GM12891 (cell line): ENCODE results near the gene TRIM22.

Experiments used
- DNase-seq: peaks from one replicate; pipeline ENCODE4 v3.0.0; 2011; ENCODE audit warnings: low spot score; ENCODE audit not compliant: insufficient read length
- FAIRE-seq: peaks from 2 replicates; lab custom pipeline; 2011; peaks lifted over from hg19 to GRCh38; lab: Jason Lieb, UNC
- PAX5 ChIP-seq: IDR thresholded peaks from 2 replicates; pipeline ENCODE4 v1.6.1; 2011; ENCODE audit warnings: low read length, moderate library complexity, mild to moderate bottlenecking; ENCODE audit not compliant: insufficient read depth, severe bottlenecking
- POLR2A ChIP-seq: IDR thresholded peaks from 2 replicates; pipeline ENCODE4 v1.6.1; 2011; ENCODE audit warnings: low read depth, low read length, control low read depth
- POLR2AphosphoS5 ChIP-seq: IDR thresholded peaks from 2 replicates; pipeline ENCODE4 v1.6.1; 2011; ENCODE audit warnings: low read depth, low read length, control low read depth
- POU2F2 ChIP-seq: IDR thresholded peaks from 2 replicates; pipeline ENCODE4 v1.6.1; 2011; ENCODE audit warnings: low read depth, mild to moderate bottlenecking, control low read depth, low read length, moderate library complexity
- SPI1 ChIP-seq: IDR thresholded peaks from 2 replicates; pipeline ENCODE4 v1.6.1; 2011; ENCODE audit warnings: low read depth, low read length, control low read depth
- TAF1 ChIP-seq: IDR thresholded peaks from 2 replicates; pipeline ENCODE4 v1.6.1; 2011; ENCODE audit warnings: low read depth, low read length, control low read depth

The TRIM22 gene

DNA sequence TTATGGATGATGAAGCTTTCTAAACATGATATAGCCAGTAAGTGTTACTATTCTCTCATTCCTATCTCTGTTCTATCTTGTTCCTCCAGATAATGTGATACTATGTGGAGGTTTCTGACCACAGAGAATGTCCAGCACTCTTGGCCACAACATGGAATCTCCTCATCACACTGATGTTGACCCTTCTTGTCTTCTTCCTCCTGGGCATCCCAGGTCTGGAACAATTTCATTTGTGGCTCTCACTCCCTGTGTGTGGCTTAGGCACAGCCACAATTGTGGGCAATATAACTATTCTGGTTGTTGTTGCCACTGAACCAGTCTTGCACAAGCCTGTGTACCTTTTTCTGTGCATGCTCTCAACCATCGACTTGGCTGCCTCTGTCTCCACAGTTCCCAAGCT lies 36.8 kb downstream of the TRIM22 start:
- FAIRE-seq (no peak), DNase-seq (no peak)
- no peak for TF ChIP-seq TAF1

DNA sequence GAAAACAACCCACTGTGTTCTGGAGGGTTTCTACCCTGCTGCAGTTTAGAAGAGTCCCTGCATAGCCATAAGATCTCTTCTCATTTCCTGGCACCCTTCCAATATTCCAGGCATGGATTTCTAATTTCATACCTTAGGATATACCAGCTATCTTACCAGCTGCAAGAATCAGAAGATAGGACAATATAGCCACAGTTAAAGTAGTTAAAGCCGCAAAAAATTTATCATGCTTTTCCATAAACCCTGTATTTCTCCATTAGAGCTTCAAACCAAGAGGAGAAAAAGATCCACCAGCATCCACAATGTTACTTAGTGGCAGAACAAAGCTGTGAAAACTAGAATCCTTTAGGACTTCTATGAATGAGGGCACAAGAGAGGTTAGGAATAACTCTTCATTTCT lies 38.1 kb downstream of the TRIM22 start:
- FAIRE-seq: no peak
- TF ChIP-seq PAX5 (no peak), POLR2A (no peak), TAF1 (no peak), POLR2AphosphoS5 (no peak)
- no peak for DNase-seq

DNA sequence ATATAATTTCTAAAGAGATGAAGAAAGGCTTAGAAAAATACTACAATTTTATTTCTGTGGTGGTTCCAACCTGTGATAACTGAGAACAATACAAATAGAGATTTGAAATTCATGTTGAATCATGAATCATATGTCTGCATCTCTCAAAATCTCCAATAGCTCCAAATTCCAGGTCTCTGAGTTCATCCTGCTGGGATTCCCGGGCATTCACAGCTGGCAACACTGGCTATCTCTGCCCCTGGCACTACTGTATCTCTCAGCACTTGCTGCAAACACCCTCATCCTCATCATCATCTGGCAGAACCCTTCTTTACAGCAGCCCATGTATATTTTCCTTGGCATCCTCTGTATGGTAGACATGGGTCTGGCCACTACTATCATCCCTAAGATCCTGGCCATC lies 46.8 kb downstream of the TRIM22 start, which contains the start of gene OR56B1:
Gene OR56B1 (plus strand): TSS at position 53 of the 400 bp plus-strand sequence. CDS start 69 bp downstream, at position 122.
- FAIRE-seq (no peak), DNase-seq (no peak)
- TF ChIP-seq TAF1 (no peak), POLR2AphosphoS5 (no peak), POLR2A (no peak), POU2F2 (no peak), SPI1 (no peak), PAX5 (no peak)

DNA sequence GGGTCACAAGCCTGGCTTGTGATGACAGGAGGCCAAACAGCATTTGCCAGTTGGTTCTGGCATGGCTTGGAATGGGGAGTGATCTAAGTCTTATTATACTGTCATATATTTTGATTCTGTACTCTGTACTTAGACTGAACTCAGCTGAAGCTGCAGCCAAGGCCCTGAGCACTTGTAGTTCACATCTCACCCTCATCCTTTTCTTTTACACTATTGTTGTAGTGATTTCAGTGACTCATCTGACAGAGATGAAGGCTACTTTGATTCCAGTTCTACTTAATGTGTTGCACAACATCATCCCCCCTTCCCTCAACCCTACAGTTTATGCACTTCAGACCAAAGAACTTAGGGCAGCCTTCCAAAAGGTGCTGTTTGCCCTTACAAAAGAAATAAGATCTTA lies 47.5 kb downstream of the TRIM22 start:
- DNase-seq (no peak), FAIRE-seq (no peak)
- TF ChIP-seq POLR2A (no peak), PAX5 (no peak), POLR2AphosphoS5 (no peak), SPI1 (no peak), TAF1 (no peak), POU2F2 (no peak)

DNA sequence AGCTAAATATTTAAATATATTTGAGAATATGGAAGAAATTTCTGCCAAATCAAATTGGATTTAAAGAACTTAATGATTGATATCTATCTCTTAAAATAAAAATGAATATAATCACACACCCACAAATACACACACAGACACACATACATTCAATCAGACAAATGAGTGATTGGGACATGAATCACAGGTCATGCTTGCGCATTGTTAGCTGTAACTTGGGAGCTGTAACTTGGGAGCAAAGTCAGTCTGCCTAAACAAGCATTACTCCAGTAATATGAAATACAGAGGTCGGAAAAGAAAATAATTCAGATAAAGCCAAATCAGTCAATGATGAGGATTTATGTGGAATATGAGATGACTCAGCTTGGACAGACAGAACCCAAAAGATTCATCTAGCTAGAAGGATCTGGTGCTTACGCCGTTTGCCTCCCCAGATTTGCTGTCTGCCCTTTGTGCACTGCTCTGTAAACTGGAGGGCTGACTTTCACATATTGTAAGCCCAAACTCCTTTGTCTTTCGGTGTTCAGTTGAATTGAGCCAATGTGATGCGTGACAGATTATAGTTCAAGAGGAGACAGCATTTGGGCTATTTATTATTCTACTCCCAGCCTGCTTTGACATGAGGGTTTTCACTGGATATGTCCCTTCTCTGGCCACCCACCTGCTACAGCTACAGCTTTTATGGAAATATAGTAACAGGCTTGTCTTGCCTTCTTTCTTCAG lies 48.2 kb downstream of the TRIM22 start:
- no peak for FAIRE-seq
- DNase-seq: no peak
- no peak for TF ChIP-seq PAX5
- no peak for TF ChIP-seq SPI1
- no peak for TF ChIP-seq POLR2A
- no peak for TF ChIP-seq POLR2AphosphoS5
- no peak for TF ChIP-seq TAF1
- no peak for TF ChIP-seq POU2F2

DNA sequence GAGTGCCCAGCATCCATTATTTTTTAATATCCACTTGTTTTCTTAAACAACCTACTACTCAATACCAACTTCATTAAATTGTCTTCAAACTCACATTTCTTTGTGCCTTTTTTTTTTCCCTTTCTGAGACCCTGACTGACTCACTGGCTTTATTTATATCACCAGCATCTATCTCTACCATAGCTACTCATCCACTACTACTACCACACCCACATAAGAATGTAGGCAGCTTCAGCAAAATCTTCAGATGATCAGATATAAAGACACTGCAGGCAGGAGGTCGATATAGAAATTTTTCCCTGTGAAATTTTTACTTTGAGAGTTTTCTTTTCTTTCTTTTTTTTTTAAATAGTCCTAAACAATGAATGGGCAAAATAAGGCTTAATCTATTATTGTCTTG lies 48.8 kb downstream of the TRIM22 start:
- TF ChIP-seq POLR2A: no peak
- TF ChIP-seq POLR2AphosphoS5: no peak
- no peak for DNase-seq

DNA sequence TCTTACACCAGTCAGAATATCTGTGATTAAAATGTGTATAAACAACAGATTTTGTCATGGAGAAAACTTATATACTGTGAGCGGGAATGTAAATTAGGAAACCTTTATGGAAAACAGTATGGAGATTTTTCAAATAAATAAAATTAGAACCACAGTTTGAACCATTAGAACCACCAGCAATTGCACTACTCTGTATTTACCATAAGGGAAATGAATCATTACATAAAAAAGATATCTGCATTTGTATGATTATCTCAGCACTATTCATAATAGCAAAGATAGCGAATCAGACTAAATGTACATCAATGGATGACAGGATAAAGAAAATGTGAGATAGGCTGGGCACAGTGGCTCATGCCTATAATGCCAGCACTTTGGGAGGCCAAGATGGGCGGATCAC lies 57.0 kb downstream of the TRIM22 start:
- no peak for DNase-seq
- TF ChIP-seq SPI1 (no peak), POU2F2 (no peak), POLR2A (no peak), PAX5 (no peak), TAF1 (no peak), POLR2AphosphoS5 (no peak)
- FAIRE-seq: no peak

More for the DNA sequence above, 48.8 kb downstream of the TRIM22 start:
- FAIRE-seq: no peak

DNA sequence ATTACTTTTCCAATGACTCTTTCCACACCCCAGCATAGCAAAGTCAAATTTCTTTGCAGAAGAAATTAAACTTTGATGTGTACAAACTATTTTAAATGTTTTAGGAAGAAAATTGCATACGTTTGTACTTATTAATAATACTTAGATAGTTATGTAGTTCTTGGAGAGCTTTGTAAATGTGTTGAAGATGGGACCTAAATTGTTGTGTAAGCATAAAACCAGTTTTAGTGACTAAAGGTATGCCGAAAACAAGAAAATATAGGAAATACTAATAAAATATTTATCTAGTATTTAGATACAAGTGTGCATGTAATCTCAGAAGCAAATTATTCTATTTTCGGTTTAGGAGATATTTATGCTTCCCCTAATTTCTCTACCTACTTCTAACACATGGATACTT lies 60.2 kb downstream of the TRIM22 start:
- DNase-seq (no peak), FAIRE-seq (no peak)
- TF ChIP-seq POLR2AphosphoS5 (no peak), TAF1 (no peak), POU2F2 (no peak), SPI1 (no peak), PAX5 (no peak)

DNA sequence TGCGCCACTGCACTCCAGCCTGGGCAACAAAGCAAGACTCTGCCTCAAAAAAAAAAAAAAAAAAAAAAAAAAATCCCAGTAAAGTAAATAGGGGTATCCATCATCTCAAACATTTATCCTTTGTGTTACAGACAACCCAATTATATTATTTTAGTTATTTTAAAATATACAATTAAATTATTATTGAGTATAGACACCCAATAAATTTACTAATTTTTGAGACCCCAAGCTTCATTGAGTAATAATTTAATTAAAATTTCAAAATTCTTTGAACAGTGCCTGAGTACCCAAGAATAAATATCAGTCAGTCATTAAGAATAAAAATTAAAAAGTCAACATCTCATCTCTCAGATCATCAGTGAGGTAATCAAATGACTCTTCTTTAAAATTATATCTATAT lies 64.4 kb downstream of the TRIM22 start, which contains the start of gene OR52N4:
Gene OR52N4 (plus strand): TSS at position 301 of the 400 bp plus-strand sequence. CDS start 498 bp downstream, outside the sequence.
- DNase-seq: no peak
- no peak for FAIRE-seq
- TF ChIP-seq PAX5 (no peak), SPI1 (no peak), POLR2A (no peak), POU2F2 (no peak), POLR2AphosphoS5 (no peak), TAF1 (no peak)
